GM13976 (cell line): Measurements from ENCODE around the gene JAK2.
A peak's percentile ranks its signal among the peaks of the same experiment; 100 is the strongest.

Experiments
- DNase-seq: peaks from one replicate; pipeline ENCODE4 v3.0.0; 2012; ENCODE audit warnings: low spot score
- in situ Hi-C: fragments of 300-500 bp; cut with MboI; formaldehyde crosslinking; loops from one replicate; pipeline ENCODE4 v1.12.0; 2022; ENCODE audit warnings: low sequenced_read_pairs, mixed read lengths, inconsistent platforms; ENCODE audit not compliant: unreplicated experiment
- TF ChIP-seq, protein P1 (sequence below): IDR thresholded peaks from 2 replicates; pipeline ENCODE4 v1.5.1; 2012; ENCODE audit warnings: borderline replicate concordance, mild to moderate bottlenecking; ENCODE audit not compliant: insufficient read depth; ENCODE audit errors: extremely low read depth, missing control alignments, control extremely low read depth

Gene JAK2

GRCh38 chr9:4965174-4965821 is 19.8 kb upstream of the JAK2 start:
- TF ChIP-seq, protein P1, sequence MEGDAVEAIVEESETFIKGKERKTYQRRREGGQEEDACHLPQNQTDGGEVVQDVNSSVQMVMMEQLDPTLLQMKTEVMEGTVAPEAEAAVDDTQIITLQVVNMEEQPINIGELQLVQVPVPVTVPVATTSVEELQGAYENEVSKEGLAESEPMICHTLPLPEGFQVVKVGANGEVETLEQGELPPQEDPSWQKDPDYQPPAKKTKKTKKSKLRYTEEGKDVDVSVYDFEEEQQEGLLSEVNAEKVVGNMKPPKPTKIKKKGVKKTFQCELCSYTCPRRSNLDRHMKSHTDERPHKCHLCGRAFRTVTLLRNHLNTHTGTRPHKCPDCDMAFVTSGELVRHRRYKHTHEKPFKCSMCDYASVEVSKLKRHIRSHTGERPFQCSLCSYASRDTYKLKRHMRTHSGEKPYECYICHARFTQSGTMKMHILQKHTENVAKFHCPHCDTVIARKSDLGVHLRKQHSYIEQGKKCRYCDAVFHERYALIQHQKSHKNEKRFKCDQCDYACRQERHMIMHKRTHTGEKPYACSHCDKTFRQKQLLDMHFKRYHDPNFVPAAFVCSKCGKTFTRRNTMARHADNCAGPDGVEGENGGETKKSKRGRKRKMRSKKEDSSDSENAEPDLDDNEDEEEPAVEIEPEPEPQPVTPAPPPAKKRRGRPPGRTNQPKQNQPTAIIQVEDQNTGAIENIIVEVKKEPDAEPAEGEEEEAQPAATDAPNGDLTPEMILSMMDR, result no peak
- in situ Hi-C loops, result no loop called here
- DNase-seq, result no peak

DNA sequence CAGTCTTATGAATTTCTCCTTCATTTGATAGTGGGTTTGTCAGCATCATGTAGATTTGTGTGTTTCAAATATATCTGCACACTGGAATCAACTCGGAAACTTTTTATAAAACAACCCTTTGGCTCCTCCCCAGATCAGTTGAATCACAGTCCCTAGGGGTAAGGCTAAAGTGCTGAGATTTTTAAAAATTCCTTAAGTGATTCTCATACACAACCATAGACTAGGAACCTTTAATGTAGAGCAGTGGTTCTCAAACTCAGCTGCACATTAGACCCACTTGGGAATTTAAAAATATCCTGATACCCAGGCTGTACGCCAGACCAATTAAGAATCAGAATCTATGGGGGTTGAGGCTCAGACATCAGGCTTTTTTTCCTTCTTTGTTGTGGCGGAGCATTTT is 17.5 kb upstream of the JAK2 start:
- no peak for DNase-seq
- in situ Hi-C loops, result no loop called here
- TF ChIP-seq, protein P1, result no peak

- no peak for DNase-seq
- in situ Hi-C loops, result no loop called here
- TF ChIP-seq, protein P1, result no peak
These were observed 15.9 kb upstream of the JAK2 start for GRCh38 chr9:4969130-4969529.

DNA sequence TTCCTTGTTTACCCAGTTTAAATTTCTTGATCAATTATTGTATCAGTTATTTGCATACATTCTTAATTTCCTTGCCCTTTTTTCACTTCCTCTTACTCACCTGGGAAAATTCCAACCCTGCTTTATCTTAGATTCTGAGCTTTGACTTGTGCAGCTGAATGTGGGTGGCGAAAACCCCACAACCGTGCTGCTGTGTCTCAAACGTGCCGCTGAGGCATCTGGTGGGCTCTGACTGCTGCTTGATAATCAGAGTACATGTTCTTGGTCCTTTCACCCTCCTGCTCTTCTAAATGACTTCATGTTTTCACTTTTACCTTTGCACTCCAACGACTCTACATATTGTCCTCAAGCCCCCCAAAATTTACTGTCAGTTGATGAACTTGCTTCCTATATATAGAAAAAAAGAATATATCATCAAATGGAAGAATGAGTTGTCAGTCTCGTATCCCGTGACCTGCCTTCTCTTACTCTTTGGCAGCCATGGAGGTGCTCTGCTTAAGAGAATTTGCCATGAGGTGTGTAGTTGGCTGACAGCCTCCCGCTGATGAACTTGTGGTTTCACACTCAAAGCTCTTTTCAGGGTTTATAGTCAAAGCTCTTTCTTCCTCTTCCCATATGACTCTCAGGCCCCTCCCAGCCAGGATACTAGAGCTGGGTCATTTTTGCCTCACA is 14.0 kb upstream of the JAK2 start:
- TF ChIP-seq, protein P1, result no peak
- peak; percentile 64 for DNase-seq

GRCh38 chr9:4973246-4973645 is 11.8 kb upstream of the JAK2 start:
- DNase-seq, result no peak
- TF ChIP-seq, protein P1, result no peak
- in situ Hi-C loops, result no loop called here

More for the DNA sequence above, 14.0 kb upstream of the JAK2 start:
- in situ Hi-C loops, result no loop called here

DNA sequence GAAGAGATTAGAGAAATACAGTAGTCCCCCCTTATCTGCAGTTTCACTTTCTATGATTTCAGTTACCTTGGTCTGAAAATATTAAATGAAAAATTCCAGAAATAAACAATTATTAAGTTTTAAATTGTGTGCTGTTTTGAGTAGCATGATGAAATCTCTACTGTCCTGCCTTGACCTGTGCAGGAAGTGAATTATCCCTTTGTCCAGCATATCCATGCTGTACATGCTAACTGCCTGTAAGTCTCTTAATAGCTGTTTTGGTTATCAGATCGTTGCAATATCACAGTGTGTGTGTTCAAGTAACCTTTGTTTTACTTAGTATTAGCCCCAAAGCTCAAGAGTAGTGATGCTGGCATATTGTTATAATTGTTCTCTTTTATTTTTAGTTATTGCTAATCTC is 11.2 kb upstream of the JAK2 start:
- in situ Hi-C loops, result no loop called here
- no peak for DNase-seq
- TF ChIP-seq, protein P1, result no peak
